Hepatocyte (in vitro differentiated cells): ENCODE results near the gene RFX7.

ENCODE experiments used
- CTCF ChIP-seq: fragments of 200-600 bp; sonication (generic); IDR thresholded peaks from 2 replicates; pipeline ENCODE4 v1.5.1; 2016; ENCODE audit warnings: antibody characterized with exemption, mild to moderate bottlenecking; ENCODE audit not compliant: poor library complexity
- EZH2 ChIP-seq: fragments of 200-600 bp; sonication (generic); IDR thresholded peaks from 2 replicates; pipeline ENCODE4 v1.6.1; 2016; ENCODE audit warnings: antibody characterized with exemption, mild to moderate bottlenecking, borderline replicate concordance
- EZH2phosphoT487 ChIP-seq: fragments of 200-600 bp; sonication (generic); IDR thresholded peaks from one replicate; pipeline ENCODE4 v1.6.1; 2018; ENCODE audit warnings: antibody characterized with exemption, mild to moderate bottlenecking, low read depth, moderate library complexity; ENCODE audit not compliant: unreplicated experiment, severe bottlenecking

- TF ChIP-seq CTCF (no peak), EZH2 (no peak), EZH2phosphoT487 (no peak)
Measured at GRCh38 chr15:56244038-56244810, 545 bp upstream of the RFX7 start.
